ENCODE data around the gene DAAM2.

- TF ChIP-seq GATA3 (IDR thresholded peaks at IDR 0.05; ENCODE audit: low read depth, low read length) (no peak), GATA2 (IDR thresholded peaks at IDR 0.05; ENCODE audit: low read depth, low read length) (no peak)
Measured at GRCh38 chr6:39941820-39942219, 149.6 kb downstream of the DAAM2 start.

Data from SH-SY5Y (cell line).